ENCODE data around the gene CLGN. TPM values are rescaled to one million over a fixed set of nuclear protein-coding genes. Genes with fewer than 3 reads are reported as not detected.

The CLGN gene
- total and polyA plus RNA-seq, 12 donors = 0.29 to 9.0 (median 1.8) TPM; not detected in 1

DNA sequence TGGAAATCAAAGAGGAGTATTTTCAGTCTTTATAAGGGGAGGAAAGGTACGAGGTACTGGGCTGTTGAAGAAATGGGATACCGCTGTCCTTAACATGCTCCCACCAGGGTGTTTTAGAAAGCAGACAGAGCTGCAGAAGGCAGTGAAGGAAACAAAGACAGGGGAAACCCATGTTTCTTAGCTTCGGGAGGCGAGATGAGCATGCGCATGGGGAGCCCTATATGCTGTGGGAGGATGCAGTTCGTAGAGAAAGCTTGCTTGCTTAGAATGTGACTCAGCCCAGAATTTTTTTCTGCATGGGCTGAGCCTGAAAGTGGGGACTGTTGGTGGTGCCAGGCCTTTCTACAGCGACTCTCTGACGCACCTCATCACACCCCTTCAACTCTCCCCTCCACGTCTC is 82.8 kb downstream of the CLGN start:
- Histone ChIP-seq H3K4me1 (replicated peaks in 1 of 2) (no peaks in the 10 kb centered on the region), H3K4me3 (no peak overlapping the region), H3K36me3 (replicated peaks in 1 of 2) (no peaks in the 10 kb centered on the region), H3K27me3 (no peaks in the 10 kb centered on the region), H3K9me3 (replicated peaks in 1 of 3) (no peaks in the 10 kb centered on the region), H3K27ac (no peak overlapping the region)
- DNase-seq = no peak
- intact Hi-C loops (cut with DNase I) = no loop called here
- TF ChIP-seq, protein P1, sequence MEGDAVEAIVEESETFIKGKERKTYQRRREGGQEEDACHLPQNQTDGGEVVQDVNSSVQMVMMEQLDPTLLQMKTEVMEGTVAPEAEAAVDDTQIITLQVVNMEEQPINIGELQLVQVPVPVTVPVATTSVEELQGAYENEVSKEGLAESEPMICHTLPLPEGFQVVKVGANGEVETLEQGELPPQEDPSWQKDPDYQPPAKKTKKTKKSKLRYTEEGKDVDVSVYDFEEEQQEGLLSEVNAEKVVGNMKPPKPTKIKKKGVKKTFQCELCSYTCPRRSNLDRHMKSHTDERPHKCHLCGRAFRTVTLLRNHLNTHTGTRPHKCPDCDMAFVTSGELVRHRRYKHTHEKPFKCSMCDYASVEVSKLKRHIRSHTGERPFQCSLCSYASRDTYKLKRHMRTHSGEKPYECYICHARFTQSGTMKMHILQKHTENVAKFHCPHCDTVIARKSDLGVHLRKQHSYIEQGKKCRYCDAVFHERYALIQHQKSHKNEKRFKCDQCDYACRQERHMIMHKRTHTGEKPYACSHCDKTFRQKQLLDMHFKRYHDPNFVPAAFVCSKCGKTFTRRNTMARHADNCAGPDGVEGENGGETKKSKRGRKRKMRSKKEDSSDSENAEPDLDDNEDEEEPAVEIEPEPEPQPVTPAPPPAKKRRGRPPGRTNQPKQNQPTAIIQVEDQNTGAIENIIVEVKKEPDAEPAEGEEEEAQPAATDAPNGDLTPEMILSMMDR (IDR thresholded peaks at IDR 0.05) = no peak
- TF ChIP-seq POLR2A (IDR thresholded peaks at IDR 0.05) = no peak
- 85 to 93% (median 87%) methylated on average over 9 of the region's 9 CpGs for WGBS, 4 donors

DNA sequence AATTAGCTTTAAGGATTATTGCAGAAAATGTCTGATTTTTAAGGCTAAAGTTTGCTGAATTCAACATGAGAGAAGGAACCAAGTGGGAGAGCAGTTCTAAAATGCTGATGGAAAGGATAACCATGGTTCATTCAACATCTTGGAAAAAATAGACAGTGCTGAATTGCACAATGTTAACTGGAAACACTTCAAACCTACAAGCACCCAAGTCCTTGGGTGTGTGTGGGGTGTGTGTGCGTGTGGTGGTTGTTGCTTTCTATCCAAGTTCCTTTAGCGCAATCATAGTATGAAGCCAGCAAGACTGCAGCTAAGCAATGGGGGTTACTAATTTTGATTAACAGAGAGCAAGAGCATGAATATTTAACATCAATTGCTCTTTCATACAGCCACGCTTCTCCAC is 83.3 kb downstream of the CLGN start:
- intact Hi-C loops (cut with DNase I) = no loop called here
- 75 to 83% (median 78%) methylated on average over 3 of the region's 3 CpGs for WGBS, 4 donors
- TF ChIP-seq POLR2A (IDR thresholded peaks at IDR 0.05) = no peak
- TF ChIP-seq, protein P1 (IDR thresholded peaks at IDR 0.05) = no peak
- H3K4me3 ChIP-seq = no peak overlapping the region
- no peaks in the 10 kb centered on the region for H3K27me3 ChIP-seq
- no peaks in the 10 kb centered on the region for H3K4me1 ChIP-seq (replicated peaks in 1 of 2)
- no peak for DNase-seq
- H3K9me3 ChIP-seq (replicated peaks in 1 of 3) = no peaks in the 10 kb centered on the region
- no peak overlapping the region for H3K27ac ChIP-seq
- H3K36me3 ChIP-seq (replicated peaks in 1 of 2) = no peaks in the 10 kb centered on the region

DNA sequence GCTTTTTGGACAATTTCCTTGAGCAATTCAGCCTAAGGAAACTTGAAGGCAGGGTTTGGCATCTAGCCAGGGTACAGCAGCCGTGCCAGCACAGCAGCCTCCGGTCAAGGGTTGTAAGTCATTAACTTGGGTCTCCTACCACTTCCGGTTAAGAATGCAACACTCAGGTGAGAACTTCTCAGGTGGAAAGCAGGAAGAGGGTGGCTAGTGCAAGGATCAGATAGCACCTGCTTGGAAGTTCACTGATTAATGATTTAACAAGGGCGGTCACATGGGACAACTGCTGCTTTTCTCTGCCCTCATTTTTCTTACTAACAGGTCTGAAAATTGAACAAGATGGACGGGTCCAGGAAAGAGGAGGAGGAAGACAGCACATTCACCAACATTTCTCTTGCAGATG is 84.1 kb downstream of the CLGN start:
- Histone ChIP-seq H3K36me3 (replicated peaks in 1 of 2) (no peaks in the 10 kb centered on the region), H3K4me3 (peak overlapping the region in 1 of 4 donors; percentile 30), H3K27me3 (no peaks in the 10 kb centered on the region), H3K27ac (no peak overlapping the region), H3K9me3 (replicated peaks in 1 of 3) (no peaks in the 10 kb centered on the region), H3K4me1 (replicated peaks in 1 of 2) (no peaks in the 10 kb centered on the region)
- intact Hi-C loops (cut with DNase I) = no loop called here
- no peak for TF ChIP-seq POLR2A (IDR thresholded peaks at IDR 0.05)
- TF ChIP-seq, protein P1 (IDR thresholded peaks at IDR 0.05) = no peak
- WGBS, 4 donors = 10 to 18% (median 16%) methylated on average over 5 of the region's 5 CpGs
- peak in 5 of 7 donors; percentile 20 to 58 (median 34) for DNase-seq

DNA sequence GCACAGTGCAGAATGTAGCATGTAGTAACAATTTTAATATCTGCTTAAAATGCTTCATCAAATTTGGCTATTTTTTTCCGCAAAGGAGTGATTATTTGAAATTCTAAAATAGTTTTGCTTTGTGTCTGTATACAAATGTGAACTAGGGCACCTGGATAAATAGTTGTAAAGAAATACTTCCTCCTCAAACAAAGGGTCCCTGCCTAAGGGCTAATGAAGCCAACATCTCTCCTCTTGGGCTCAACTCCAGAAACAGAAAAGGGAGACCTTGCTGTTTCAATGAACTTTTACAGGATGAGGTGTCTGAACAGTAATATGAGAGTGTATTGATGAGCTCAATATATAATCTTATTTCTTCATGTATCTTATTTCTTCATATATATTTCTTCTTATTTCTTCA is 84.8 kb downstream of the CLGN start:
- Histone ChIP-seq H3K27me3 (no peaks in the 10 kb centered on the region), H3K9me3 (replicated peaks in 1 of 3) (no peaks in the 10 kb centered on the region), H3K4me1 (replicated peaks in 1 of 2) (no peaks in the 10 kb centered on the region), H3K36me3 (replicated peaks in 1 of 2) (no peaks in the 10 kb centered on the region), H3K27ac (no peak overlapping the region), H3K4me3 (no peak overlapping the region)
- WGBS, 4 donors = 87 to 97% (median 94%) methylated on average over 1 of the region's 1 CpG
- intact Hi-C loops (cut with DNase I) = no loop called here
- TF ChIP-seq, protein P1 (IDR thresholded peaks at IDR 0.05) = no peak
- no peak for TF ChIP-seq POLR2A (IDR thresholded peaks at IDR 0.05)
- no peak for DNase-seq

Other genes with a start within 250 kb of the CLGN start
- 10 to 100 TPM; 28.5 to 82.9 (median 45.5) TPM for gene SCOC, start 54.0 kb downstream of the CLGN start, total RNA-seq
- gene SCOC, start 54.0 kb downstream of the CLGN start, polyA plus RNA-seq = 100 to 1,000 TPM in 1 of 3 donors, 10 to 100 TPM in 2; 38.8 to 101 (median 46.7) TPM
- not detected for gene MGAT4D, start 70.6 kb upstream of the CLGN start, total RNA-seq
- not detected for gene MGAT4D, start 70.6 kb upstream of the CLGN start, polyA plus RNA-seq
- 10 to 100 TPM; 13.3 to 46.9 (median 33.5) TPM for gene ELMOD2, start 96.5 kb upstream of the CLGN start, total RNA-seq
- gene ELMOD2, start 96.5 kb upstream of the CLGN start, polyA plus RNA-seq = 10 to 100 TPM; 16.1 to 48.5 (median 20.4) TPM
- not detected for gene UCP1, start 141.3 kb upstream of the CLGN start, total RNA-seq
- 1 to 10 TPM in 1 of 3 donors, under 1 TPM in 1, not detected in 1; 0.16 to 1.3 TPM for gene UCP1, start 141.3 kb upstream of the CLGN start, polyA plus RNA-seq

All from adrenal gland (tissue), 12 donors.